Stimulated activated CD4-positive, alpha-beta T cell treated with anti-CD3 and anti-CD28 coated beads, Interleukin-4, amount 100 ng/mL, for 4 hours (primary cell): ENCODE measurements around the gene CFP.
A peak's percentile ranks its signal among the peaks of the same experiment; 100 is the strongest.

Source experiments
- DNase-seq, 2 experiments: peaks; one replicate each; pipeline ENCODE4 v3.0.0-alpha.2; 2020

CFP gene

DNA sequence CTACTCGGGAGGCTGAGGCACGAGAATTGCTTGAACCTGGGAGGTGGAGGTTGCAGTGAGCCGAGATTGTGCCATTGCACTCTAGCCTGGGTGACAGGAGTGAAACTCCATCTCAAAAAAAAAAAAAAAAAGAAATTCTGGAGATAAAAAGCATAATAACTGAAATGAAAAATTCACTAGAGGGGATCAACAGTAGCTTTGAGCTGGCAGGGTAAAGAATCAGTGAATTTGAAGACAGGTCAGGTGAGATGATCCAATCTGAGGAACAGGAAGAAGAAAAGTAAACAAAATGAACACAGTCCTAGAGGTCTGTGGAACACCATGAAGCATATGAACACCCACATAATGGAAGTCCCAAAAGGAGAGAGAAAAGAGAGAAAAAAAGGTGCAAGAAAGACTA is 32.5 kb downstream of the CFP start:
- no peak for DNase-seq

DNA sequence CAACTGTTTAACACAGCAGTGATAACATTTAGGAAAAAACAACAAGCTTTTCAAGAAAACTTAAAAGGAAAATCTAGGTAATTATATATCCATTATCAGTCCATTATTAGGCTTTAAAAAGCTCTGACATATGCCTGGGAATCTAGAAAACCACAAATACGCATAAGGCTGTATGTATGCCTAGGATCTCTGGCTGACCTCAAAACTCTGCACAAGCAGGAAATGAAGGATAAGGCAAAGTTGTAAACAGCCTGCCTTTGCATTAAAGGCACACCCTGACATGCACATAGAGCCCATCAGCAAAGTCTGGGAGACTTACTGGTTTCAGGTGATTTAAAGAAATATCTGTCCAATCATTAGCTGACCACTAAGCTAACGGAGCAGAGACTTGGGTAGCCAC is 33.5 kb downstream of the CFP start:
- DNase-seq: no peak

DNA sequence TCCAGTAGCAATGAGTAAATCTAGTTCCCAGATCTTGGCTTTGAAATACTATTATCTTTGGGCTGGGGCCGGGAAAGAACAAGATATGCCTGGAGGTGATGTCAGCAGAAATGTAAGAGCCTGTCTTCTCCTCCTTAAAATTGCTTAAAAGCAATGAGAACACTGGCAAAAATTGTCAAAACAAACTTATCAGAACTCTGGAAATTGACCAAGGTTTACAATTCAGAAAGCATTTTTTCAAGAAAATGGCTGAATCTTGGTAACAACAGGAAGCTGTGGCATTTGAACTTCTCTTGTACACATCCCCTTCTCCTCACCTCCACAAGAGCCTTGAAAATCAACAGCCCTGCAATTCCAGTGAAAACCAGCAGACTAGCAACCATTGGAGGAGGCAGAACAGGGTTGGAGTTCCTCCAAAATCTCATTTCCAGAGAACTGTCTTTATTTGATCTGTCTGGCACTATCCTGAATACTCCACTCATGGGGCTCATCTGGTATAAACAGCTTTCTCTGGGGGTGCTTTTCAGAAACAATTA is 33.9 kb downstream of the CFP start:
- DNase-seq: no peak

DNA sequence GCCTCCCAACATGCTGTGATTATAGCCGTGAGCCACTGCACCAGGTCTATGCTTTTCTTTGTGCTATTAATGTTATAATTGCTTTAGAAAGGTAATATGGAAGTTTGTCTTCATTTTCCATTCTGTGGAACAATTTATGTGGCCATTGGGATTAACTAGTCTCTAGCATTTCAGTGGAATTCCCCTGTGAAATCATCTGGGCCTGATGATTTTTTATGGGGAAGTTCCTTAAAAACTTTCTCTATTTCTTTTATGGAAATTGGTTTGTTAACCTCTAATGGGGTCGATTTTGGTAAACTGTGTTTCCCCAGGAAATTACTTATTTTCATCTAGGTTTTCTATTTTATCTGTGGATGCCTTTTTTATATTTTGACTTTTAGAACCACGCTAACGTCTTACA is 36.2 kb downstream of the CFP start:
- no peak for DNase-seq

DNA sequence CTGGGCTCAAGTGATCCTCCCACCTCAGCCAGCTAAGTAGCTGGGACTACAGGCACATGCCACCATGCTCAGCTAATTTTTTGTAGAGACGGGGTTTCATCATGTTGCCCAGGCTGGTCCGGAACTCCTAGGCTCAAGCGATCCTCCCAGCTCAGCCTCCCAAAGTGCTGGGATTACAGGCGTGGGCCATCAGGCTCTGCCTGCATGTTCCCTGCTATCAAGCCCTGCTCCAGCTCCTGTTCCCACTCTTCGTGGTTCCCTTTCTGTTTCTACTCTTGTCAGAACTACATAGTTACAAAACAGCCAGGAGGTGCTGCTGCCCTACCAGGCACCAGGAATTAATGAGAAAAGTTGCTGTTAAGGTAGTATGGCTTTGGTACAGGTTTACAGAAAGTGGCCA is 38.7 kb downstream of the CFP start:
- no peak for DNase-seq

DNA sequence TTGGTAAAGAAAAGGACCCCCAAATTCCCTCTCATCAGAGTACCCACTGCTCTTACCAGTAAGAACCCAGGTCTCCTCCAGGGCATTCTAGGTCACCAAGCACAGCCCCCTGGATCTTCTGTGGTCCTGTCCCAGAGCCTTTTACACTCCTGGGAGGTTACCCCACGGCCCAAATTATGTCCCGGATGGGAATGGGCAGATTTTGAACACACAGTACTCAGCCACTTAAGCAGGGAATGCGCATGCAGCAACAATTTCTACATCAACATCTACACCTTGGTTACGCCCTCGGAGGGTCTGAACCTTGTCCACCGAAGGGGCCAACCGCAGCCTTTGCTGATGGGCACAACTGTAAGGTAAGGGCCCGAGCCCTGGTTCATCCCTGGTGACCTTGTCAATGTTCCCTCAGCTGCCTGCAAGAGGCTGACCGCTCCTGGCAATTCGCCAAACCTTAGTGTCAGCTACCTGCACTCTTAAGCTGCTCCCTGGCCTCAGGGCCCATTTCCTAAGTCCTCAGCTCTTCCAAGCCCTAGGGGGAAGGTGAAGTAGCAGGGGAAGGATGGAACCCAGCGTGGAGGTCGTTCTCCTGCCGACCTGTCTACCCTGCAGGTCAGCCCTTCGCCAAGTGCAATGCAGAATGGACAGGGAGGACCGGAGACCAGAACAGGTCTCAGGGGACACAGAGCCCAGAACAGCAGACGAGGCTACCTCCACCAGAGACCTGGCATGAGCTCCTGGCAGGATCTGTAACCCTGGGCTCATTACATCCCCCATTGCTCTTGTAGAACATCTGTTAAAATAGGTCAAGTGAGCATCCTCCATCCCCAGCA is 41.6 kb downstream of the CFP start:
- no peak for DNase-seq

DNA sequence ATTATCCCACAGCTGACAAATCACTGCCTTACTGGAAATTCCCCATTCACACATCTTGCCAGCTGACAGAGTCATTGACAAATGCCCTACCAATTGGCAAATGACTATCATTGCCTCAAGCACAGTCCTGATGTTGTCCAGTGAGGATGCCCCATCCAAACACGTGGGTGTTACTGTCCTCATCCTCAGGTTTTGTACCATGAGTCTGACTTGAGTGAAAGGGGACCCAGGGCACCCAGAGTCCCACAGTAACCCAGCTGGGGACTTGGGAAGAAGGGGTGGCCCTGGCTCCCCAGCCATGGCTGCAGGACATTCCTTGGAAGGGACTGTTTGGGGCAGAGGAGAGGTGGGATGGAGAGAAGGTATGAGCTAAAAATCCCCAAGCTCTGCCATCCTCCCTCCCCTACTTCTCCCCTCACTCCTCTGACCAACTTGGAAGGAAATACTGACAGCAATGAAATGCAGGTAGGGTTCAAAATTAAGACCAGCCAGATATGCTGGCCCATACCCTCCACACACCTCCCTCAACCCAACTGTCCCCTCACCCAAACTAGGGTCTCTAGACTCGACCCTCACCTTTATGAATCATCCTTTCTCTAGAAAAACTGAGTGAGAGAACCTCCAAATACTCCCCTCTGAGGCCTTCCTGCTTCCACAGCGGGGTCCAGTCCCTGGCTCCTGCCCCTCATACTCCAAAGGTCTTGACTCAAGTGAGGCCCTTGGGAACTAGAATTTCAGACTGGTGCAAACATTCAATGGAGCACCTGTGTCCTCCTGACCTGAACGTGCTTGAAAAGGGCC is 42.4 kb downstream of the CFP start:
- DNase-seq: no peak

DNA sequence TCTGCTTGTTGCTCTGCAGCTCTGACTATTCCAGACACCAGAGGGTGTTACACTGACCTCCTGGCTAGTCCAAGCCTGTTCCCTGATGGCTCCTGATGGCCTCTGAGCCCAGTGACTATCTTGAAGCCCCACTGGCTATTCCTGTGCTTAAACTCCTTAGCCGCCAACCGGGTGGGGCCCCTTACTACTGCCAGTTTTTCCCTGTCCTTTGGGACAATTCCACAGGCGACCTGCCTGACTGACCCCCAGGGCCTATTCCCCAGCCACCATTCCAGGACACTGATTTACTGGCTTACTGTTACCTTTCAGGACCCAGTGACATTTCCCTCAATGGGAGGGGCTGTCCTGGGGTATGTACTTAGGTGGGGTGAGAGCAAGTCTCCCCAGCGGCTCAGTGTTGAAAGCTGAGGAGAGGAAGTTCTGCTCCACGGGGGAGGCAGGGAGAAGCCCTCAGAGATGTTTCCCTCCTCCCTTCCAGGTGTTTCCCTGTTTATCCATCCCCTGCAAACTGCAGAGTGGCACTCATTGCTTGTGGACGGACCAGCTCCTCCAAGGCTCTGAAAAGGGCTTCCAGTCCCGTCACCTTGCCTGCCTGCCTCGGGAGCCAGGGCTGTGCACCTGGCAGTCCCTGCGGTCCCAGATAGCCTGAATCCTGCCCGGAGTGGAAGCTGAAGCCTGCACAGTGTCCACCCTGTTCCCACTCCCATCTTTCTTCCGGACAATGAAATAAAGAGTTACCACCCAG is 43.5 kb downstream of the CFP start:
- no peak for DNase-seq

DNA sequence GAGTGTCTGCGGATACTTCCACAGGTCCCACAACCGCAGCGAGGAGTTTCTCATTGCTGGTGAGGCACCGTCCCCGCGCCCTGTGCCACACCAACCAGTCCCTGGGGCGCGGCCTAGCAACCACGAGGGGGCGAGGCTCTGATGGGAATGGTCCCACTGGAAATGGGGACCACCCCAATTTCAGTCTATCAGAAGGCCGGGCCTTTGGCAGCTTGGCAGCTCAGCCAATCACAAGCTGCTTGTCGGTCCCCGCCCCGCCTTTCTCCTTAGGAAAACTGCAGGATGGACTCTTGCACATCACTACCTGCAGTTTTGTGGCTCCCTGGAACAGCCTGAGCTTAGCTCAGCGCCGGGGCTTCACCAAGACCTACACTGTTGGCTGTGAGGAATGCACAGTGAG is 44.5 kb downstream of the CFP start:
- DNase-seq: no peak

DNA sequence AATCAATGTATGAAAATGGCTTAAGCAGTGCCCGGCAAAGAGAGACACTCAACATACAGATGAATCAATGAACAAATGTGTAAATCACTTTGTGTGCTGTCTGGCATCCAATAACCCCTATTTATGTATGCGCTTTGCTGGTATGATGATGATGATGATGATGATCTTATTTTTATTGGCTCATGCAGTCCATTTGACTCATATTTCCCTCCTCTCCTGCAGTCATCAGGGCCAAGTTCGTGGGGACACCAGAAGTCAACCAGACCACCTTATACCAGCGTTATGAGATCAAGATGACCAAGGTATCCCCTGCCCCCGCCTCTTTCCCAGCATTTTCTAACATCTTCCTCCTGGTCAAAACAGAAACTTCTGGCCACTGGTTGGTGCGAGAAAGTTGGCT is 45.0 kb downstream of the CFP start:
- no peak for DNase-seq

DNA sequence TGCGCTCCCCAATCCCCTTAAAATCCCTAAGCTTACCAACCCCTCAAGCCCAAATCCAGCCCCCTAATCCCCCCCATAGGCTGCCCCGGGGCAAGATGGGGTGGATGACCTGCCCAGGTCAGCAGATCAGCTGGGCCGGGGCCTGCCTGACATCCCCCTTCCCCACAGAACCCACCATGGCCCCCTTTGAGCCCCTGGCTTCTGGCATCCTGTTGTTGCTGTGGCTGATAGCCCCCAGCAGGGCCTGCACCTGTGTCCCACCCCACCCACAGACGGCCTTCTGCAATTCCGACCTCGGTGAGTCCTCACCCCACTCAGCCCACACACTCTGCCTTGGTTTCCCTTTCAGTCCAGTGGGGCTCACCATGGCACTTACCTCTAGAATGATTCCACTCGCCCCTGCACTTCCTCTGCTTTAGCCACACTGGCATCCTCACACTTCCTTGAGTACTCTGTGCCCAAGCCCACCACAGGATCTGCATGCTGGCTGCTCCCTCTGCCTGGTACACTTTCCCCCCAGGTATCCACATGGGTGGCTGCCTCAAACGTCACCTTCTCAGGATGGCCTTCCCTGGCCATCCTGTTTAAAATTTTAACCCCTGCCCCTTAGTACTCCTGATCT is 46.4 kb downstream of the CFP start:
- no peak for DNase-seq

DNA sequence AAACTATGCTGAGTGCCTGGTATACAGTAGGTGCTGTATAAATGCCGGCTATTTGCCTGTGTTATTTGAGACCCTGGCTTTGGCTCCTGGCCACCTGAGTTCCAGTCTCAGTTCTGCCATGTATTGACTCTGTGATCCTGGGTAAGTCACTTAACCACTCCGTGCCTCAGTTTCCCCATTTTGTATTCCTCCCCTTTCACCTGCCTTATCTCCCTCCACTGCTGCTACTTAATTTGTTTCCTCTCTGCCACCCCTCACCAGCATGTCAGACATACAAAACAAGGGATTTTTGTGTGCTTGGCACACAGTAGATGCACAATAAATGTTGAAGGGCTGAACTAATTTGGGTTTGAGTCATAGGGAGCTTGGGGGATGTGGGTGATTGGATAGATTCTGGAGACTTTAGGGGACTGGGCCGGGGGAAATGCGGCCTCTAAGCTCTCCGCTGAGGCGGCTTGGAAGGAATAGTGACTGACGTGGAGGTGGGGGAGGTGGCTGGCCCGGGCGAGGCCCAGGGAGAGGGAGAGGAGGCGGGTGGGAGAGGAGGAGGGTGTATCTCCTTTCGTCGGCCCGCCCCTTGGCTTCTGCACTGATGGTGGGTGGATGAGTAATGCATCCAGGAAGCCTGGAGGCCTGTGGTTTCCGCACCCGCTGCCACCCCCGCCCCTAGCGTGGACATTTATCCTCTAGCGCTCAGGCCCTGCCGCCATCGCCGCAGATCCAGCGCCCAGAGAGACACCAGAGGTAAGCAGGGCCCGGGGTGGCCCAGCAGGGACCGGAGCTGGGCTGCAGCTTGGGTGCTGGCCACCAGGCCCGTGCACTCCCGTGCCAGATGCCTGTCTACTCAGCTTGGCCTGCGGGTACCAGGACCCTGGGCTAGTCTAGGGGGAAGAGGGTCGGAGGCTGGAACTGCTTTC is 47.7 kb downstream of the CFP start, which contains the start of gene TIMP1:
TIMP1 (plus strand) TSS at position 706 of the 917 bp plus-strand sequence. CDS start 980 bp downstream, outside the sequence.
- peak; percentile 70 to 88 for DNase-seq

DNA sequence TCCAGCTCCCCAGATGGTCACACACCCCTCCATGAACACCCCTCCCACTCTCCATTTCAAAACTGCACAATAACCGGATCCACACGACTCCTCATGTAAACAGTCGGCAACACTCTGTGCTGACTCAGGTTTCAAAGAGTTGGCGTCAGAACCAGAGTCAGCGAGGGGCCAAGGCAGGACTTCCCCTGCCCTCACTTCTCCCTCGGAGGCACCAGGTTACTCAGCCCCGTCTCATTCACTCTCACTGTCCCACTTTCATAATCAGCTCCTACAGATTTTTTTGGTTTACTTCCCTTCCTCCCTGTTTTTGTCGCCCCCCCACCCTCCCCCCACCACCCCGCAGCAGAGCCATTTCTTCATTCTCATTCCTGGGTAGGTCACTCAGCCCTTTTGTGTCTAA is 50.2 kb downstream of the CFP start:
- no peak for DNase-seq

DNA sequence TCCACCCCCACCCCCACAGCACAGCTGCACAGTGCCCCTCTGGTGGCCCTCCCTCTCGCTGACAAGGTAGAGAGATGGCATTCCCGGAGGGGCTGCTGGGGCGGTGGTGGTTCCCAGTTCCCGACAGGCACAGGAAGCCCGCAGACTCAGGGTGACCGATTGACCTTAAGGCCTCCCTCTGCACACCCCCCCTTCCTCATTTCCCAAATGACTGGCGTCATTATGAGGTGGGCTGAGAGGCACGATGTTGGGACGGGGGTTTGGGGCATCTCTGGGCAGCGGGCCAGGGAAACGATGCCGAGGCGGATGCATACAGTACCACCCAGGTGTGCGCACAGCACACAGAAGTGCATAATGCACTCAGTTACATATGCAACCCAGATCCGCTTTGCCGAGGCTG is 51.0 kb downstream of the CFP start:
- no peak for DNase-seq

DNA sequence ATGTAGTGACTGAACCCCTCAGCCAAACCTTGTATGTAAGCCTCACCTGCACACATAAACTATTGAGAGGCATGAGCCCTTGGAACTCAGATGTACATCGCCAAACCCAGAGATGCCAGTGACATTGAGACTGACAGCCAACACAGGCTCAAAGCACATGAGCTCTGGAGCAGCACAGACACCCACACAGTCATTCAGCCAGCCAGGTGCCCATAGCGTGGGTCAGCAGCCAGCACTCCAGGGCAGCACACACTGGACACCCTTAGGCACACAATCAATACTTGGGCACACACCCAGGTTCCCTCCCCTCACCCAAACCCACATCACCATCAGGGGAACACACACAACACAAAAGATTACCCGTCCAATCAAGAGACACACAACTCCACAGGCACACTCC is 51.8 kb downstream of the CFP start:
- DNase-seq: no peak

DNA sequence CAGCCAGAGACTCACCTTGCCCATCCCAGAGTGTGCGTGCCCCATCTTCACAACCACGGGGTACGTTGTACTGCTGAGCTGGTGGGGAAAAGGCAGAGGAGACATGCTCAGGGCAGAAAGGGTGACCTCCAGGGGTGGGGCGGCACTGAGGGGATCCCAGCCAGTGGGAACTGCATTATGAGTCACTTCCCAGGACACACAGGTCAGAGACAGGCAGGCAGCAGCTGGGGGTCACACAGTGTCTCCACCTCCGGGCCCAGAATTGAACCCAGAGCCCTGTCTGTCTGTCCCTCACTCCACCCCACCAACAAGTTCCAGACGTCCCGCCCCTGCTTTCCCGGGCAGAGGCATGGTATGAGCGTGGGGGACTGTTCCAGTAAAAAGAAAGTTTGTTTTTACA is 52.3 kb downstream of the CFP start:
- DNase-seq: no peak

DNA sequence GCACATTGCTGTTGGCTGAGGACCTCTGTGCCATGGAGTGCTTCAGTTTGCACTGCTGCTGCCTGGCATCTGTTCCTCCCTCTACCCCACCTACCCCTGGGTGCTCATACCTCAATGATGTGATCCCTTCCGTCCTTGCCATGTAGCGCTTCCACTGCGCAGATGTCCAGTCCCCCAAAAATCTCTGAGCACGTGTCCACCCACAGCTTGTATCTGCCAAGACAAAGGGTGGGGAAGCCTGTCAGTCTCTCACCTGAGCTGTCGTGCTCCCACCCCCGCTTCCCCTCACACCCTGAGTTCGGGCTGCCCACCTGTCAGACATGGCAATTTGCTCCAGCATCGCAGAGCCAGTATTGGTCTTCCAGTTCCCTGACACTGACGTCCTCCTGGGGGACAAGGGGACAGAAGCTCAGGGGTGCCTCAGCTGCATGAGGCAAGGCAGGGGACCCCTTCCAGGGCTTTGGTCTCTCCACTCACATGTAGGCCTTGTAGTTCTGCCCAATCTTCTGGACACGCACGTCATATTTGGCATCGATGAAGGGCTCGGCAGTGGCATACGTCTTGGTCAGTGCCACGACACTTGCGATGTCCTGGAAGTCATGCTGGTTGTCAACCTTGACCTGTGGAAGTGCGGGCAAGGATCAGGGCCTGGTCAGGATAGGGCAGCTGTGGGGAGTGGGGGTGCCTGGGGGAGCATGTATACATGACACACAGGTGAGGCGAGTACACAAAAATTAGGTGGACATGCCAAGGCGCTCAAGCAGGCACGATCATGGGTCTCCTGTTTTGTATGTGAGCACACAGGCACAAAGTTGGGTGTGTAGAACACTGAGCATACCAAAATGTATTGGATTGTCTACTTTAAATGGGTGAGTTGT is 53.5 kb downstream of the CFP start:
- no peak for DNase-seq

DNA sequence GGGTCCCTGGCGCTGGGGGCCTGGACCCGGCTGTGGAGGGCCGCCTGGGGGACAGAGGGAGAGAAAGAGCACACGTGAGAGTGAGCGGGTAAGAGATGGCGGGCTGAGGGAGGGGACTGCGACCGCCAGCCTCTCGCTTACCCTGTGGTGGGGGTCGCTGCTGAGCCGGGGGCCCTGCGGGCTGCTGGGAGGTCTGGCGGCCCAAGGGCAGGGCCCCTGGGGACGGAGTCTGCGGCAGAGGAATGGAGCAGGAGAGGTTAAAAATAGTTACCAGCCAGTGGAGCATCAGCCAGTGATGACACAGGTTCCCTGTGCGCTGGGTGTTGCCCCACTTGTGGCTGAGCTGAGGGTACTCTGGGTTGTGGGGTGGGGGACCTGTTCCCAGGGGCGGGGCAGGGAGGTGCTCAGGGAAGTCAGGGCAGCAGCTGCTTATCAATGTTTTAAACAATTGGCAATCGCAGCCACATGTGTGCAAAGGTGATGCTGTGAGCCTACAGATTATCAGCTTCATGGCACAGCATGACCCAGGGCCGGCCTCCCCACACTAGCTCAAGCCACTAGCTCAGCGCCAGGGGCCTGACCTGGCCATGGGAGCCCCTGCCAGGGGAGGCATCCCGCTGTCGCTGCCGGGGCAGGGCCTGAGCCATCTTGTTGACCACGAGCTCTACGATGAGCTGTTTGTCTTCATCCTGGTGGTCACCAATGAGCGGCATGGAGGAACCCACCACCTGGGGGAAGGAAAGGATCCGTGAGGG is 55.0 kb downstream of the CFP start:
- no peak for DNase-seq

DNA sequence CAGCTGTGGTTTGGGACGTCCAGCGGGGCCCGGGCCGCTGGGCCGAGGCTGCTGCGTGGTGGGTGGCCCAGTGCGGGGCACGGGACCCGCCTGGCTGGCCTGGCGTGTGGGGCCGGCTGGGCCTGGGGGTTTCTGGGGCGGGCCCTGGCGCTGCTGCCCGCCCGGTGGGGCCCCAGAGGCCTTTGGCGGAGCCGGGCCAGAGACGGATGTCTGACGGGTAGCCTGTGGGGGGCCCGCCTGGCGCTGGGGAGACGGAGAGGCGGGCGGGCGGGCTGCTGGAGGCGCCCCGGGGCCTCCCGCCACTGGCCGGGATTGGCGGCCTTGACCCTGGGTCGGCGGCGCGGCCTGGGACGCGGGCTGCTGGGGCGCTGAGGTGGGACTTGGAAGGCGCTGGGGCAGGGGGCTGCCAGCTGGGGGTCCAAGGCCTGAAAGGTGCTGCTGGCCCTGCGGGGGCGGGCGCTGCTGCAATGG is 55.6 kb downstream of the CFP start:
- DNase-seq: no peak
